ENCODE data around the gene MYO9B.

DNA sequence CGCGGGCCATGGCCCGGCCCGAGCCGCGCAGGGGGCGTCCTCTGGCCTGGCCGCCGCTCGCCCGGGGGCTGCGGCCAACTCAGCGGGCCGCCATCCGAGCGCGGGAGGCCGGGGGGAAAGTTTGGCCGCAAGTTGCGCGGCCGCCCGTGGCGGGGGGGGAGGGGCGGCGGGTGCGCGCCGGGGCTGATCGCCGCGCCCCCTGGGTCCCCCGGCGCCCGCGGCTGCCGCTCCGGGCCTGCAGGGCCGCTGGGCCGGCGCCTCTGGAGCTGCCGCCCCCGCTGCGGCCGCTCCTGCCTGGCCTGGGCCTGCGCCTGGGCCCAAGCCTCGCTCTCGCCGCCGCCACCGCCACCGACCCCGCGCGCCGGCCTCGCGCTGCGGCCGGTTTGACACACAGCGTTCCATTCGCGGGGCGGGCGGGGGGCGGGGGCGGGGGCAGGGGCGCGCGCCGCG, 170.0 kb downstream of the MYO9B start, which contains the start of gene NR2F6:
- TF ChIP-seq CTCF (conservative IDR thresholded peaks at IDR 0.05; ENCODE audit: low read length), result no peak
- no peak for TF ChIP-seq EZH2phosphoT487 (IDR thresholded peaks at IDR 0.05; ENCODE audit: borderline replicate concordance)
